HUES64 (cell line): ENCODE results near the gene RBM20.

ENCODE experiments used
- H3K27ac ChIP-seq: 2 replicates; pipeline ENCODE4 v1.7.0; 2013; ENCODE audit warnings: low read depth, low read length, inconsistent platforms
- H3K27me3 ChIP-seq: 2 replicates; pipeline ENCODE4 v1.6.1; 2013; ENCODE audit warnings: mild to moderate bottlenecking, low read length; ENCODE audit not compliant: insufficient read depth
- H3K36me3 ChIP-seq: 2 replicates; pipeline ENCODE4 v1.6.1; 2013; ENCODE audit warnings: mild to moderate bottlenecking, low read length; ENCODE audit not compliant: insufficient read depth
- H3K4me1 ChIP-seq: 2 replicates; pipeline ENCODE4 v1.6.1; 2013; ENCODE audit warnings: mild to moderate bottlenecking, low read length, moderate library complexity; ENCODE audit not compliant: insufficient read depth
- H3K4me3 ChIP-seq: 2 replicates; pipeline ENCODE4 v1.5.1; 2013; ENCODE audit warnings: mild to moderate bottlenecking, low read length, moderate library complexity
- H3K9ac ChIP-seq: 2 replicates; pipeline ENCODE4 v1.6.1; 2013; ENCODE audit warnings: mild to moderate bottlenecking, low read depth, low read length
- H3K9me3 ChIP-seq: 2 replicates; pipeline ENCODE4 v1.6.1; 2013; ENCODE audit warnings: low read depth, low read length; ENCODE audit not compliant: insufficient read depth
- WGBS: fragments of 150-250, 120-280 bp; methylation state at CpG from one replicate; pipeline ENCODE4 v1.1.7; 2013; ENCODE audit warnings: missing lambda C conversion rate; 5-methylcytosine and 5-hydroxymethylcytosine counted together

RBM20 gene

GRCh38 chr10:110666673-110667072 is 22.5 kb downstream of the RBM20 start:
- no peak overlapping the region for H3K4me3 ChIP-seq
- no peak overlapping the region for H3K27ac ChIP-seq
- H3K9me3 ChIP-seq = no peaks in the 10 kb centered on the region
- 87% methylated on average over 3 of the region's 3 CpGs for WGBS
- peaks cover 37% of the 10 kb centered on the region for H3K4me1 ChIP-seq
- H3K27me3 ChIP-seq = peaks cover 51% of the 10 kb centered on the region
- no peak overlapping the region for H3K9ac ChIP-seq
- no peaks in the 10 kb centered on the region for H3K36me3 ChIP-seq

GRCh38 chr10:110667620-110668343 is 23.6 kb downstream of the RBM20 start:
- peak overlapping the region; percentile 33; the same call in 1 of the 2 replicates for H3K9ac ChIP-seq
- peak overlapping the region; percentile 79; the same call in 1 of the 2 replicates for H3K27ac ChIP-seq
- 14% methylated on average over 8 of the region's 9 CpGs for WGBS
- H3K4me3 ChIP-seq = peak overlapping the region; percentile 27
- H3K9me3 ChIP-seq = no peaks in the 10 kb centered on the region
- H3K36me3 ChIP-seq = no peaks in the 10 kb centered on the region
- H3K4me1 ChIP-seq = peaks cover 37% of the 10 kb centered on the region
- peaks cover 62% of the 10 kb centered on the region for H3K27me3 ChIP-seq

- 22% methylated on average over 5 of the region's 5 CpGs for WGBS
- no peak overlapping the region for H3K9ac ChIP-seq
- H3K4me3 ChIP-seq = peak overlapping the region; percentile 27; the same call in 1 of the 2 replicates
- no peak overlapping the region for H3K27ac ChIP-seq
- no peaks in the 10 kb centered on the region for H3K36me3 ChIP-seq
- no peaks in the 10 kb centered on the region for H3K9me3 ChIP-seq
- peaks cover 37% of the 10 kb centered on the region for H3K4me1 ChIP-seq
- H3K27me3 ChIP-seq = peaks cover 67% of the 10 kb centered on the region
Measured at GRCh38 chr10:110668443-110668842, 24.3 kb downstream of the RBM20 start.

GRCh38 chr10:110670335-110670734 is 26.2 kb downstream of the RBM20 start:
- WGBS = 67% methylated on average over 6 of the region's 6 CpGs

GRCh38 chr10:110671788-110672579 is 27.8 kb downstream of the RBM20 start:
- peak overlapping the region; percentile 45; the same call in 1 of the 2 replicates for H3K9ac ChIP-seq
- H3K27ac ChIP-seq = no peak overlapping the region
- H3K4me1 ChIP-seq = peaks cover 25% of the 10 kb centered on the region
- 3% methylated on average over 47 of the region's 47 CpGs for WGBS
- H3K4me3 ChIP-seq = peak overlapping the region; percentile 59
- H3K36me3 ChIP-seq = no peaks in the 10 kb centered on the region
- H3K27me3 ChIP-seq = peaks cover 83% of the 10 kb centered on the region
- H3K9me3 ChIP-seq = no peaks in the 10 kb centered on the region

More at GRCh38 chr10:110670335-110670734, 26.2 kb downstream of the RBM20 start:
- peaks cover 86% of the 10 kb centered on the region for H3K27me3 ChIP-seq
- no peak overlapping the region for H3K9ac ChIP-seq
- no peaks in the 10 kb centered on the region for H3K9me3 ChIP-seq
- no peak overlapping the region for H3K4me3 ChIP-seq
- H3K4me1 ChIP-seq = peaks cover 31% of the 10 kb centered on the region
- H3K36me3 ChIP-seq = no peaks in the 10 kb centered on the region
- H3K27ac ChIP-seq = no peak overlapping the region

GRCh38 chr10:110672580-110672919 is 28.4 kb downstream of the RBM20 start:
- 16% methylated on average over 11 of the region's 12 CpGs for WGBS
- Histone ChIP-seq H3K9ac (peak overlapping the region; percentile 45; the same call in 1 of the 2 replicates), H3K9me3 (no peaks in the 10 kb centered on the region), H3K36me3 (no peaks in the 10 kb centered on the region), H3K27ac (no peak overlapping the region), H3K4me3 (peak overlapping the region; percentile 59), H3K27me3 (peaks cover 78% of the 10 kb centered on the region), H3K4me1 (peaks cover 19% of the 10 kb centered on the region)

GRCh38 chr10:110676016-110676415 is 31.9 kb downstream of the RBM20 start:
- no peak overlapping the region for H3K4me3 ChIP-seq
- no peak overlapping the region for H3K27ac ChIP-seq
- no peaks in the 10 kb centered on the region for H3K4me1 ChIP-seq
- H3K9me3 ChIP-seq = no peaks in the 10 kb centered on the region
- H3K9ac ChIP-seq = no peak overlapping the region
- H3K27me3 ChIP-seq = peaks cover 44% of the 10 kb centered on the region
- H3K36me3 ChIP-seq = no peaks in the 10 kb centered on the region
- 80% methylated on average over 6 of the region's 6 CpGs for WGBS

- H3K27ac ChIP-seq = no peak overlapping the region
- no peak overlapping the region for H3K9ac ChIP-seq
- H3K9me3 ChIP-seq = no peaks in the 10 kb centered on the region
- no peak overlapping the region for H3K4me3 ChIP-seq
- no peaks in the 10 kb centered on the region for H3K36me3 ChIP-seq
- H3K27me3 ChIP-seq = peaks cover 9% of the 10 kb centered on the region; the same call in 1 of the 2 replicates
- peaks cover 6% of the 10 kb centered on the region; the same call in 1 of the 2 replicates for H3K4me1 ChIP-seq
- 79% methylated on average over 13 of the region's 13 CpGs for WGBS
Measured at GRCh38 chr10:110679486-110680272, 35.5 kb downstream of the RBM20 start.

- no peak overlapping the region for H3K27ac ChIP-seq
- H3K4me3 ChIP-seq = no peak overlapping the region
- H3K36me3 ChIP-seq = no peaks in the 10 kb centered on the region
- H3K27me3 ChIP-seq = 0 out of 2 replicates have a peak, but pooled peaks cover 1% of the 10 kb centered on the region
- no peaks in the 10 kb centered on the region for H3K9me3 ChIP-seq
- peaks cover 14% of the 10 kb centered on the region; the same call in 1 of the 2 replicates for H3K4me1 ChIP-seq
- WGBS = 72% methylated on average over 18 of the region's 18 CpGs
- no peak overlapping the region for H3K9ac ChIP-seq
Measured at GRCh38 chr10:110680273-110681020, 36.3 kb downstream of the RBM20 start.

- no peaks in the 10 kb centered on the region for H3K9me3 ChIP-seq
- H3K9ac ChIP-seq = no peak overlapping the region
- H3K27ac ChIP-seq = no peak overlapping the region
- no peak overlapping the region for H3K4me3 ChIP-seq
- WGBS = 30% methylated on average over 6 of the region's 7 CpGs
- no peaks in the 10 kb centered on the region for H3K27me3 ChIP-seq
- no peaks in the 10 kb centered on the region for H3K36me3 ChIP-seq
- H3K4me1 ChIP-seq = peaks cover 17% of the 10 kb centered on the region; the same call in 1 of the 2 replicates
Measured at GRCh38 chr10:110681023-110681681, 37.0 kb downstream of the RBM20 start.
